ENCODE data around the gene DZIP1L.
"Not testable (repeated sequence)": the region's sequence is repeated elsewhere in the genome, so short reads cannot be mapped to it uniquely, and the experiment has no call there.

The DZIP1L gene

GRCh38 chr3:138114988-138115971, at the start of gene DZIP1L:
DZIP1L (minus strand) TSS chr3:138115608; CDS start chr3:138103971, 11,637 bp downstream.
- DNase-seq: peak; percentile 22

DNA sequence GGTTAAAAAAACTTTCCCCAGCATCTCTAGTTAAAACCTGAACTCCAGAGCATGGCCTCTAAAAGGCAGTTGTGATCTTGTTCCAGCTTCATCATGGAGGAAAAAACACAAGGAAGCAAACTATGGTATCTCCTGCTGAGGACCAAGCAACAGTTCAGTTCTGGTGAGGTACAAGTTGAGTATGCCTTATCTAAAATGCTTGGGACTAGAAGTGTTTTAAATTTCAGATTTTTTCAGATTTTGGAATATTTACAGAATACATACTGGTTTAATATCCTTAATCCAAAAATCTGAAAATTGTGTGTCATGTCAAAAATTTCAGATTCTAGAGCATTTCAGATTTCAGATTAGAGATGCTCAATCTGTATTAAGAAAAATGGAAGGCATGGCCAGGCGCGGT, 49.7 kb upstream of the DZIP1L start:
- no peak for DNase-seq

DNA sequence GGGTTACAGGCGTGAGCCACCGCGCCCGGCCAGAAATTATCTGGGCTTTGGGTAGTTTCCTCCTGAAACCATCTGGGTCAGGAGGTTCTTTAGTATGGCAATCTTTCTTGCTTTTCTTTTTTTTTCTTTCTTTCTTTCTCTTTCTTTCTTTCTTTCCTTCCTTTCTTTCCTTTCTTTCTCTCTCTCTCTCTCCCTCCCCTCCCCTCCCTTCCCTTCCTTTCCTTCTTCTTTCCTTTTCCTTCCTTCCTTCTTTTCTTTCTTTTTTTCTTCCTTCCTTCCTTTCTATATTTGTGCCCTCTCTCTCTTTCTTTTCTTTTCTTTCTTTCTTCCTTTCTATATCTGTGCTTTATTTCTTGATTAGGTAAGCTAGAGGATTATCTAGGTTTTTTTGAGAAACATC, 42.3 kb upstream of the DZIP1L start:
- DNase-seq: no peak

- no peak for DNase-seq
Observed at GRCh38 chr3:138154534-138154933, 39.1 kb upstream of the DZIP1L start.

DNA sequence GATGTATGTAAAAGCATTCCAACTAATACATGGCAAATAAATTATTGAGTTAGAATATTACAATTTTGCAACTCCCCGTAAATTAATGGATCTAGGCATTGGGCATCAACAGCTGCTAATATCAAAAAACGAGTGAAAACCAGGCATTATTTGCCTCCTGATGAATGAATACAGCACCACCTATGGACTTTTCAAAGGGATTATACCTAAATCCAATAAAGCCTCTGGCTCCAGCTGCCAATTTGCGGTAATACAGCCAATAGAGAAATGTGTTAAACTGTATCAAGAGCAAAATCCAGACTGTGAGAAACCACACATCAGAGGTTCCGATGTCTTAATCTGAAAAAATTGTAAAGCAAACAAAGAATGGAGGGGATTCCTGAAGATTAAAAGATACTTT, 33.1 kb upstream of the DZIP1L start:
- no peak for DNase-seq

DNA sequence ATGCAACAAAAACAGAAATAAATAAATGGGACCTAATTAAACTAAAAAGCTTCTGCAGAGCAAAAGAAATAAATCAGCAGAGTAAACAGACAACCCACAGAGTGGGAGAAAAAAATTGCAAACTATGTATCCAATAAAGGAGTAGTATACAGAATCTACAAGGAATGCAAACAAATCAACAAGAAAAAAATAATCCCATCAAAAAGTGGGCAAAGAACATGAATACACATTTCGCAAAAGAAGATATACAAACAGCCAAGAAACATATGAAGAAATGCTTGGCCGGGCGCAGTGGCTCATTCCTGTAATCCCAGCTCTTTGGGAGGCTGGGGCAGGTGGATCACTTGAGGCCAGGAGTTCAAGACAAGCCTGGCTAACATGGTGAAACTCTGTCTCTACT, 26.8 kb upstream of the DZIP1L start:
- DNase-seq: not testable (repeated sequence)

DNA sequence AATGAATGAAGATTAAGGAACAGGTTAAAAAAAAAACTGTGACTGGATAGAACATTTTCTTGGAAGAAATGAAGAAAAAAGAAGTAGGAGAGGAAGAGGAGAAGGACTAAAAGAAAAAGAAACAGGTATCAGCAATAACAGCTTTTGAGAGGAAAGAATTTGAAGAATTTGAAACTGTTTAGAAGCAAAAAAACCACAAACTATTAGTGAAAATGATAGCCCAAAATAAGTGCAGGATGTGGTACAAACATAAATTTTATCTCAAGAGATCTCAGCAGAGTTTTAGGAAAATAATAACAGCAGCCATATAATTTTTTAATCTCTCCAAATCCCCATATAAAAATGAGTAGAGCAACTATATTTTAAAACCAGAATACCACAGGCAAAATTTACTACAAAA, 25.5 kb upstream of the DZIP1L start:
- DNase-seq: no peak

GRCh38 chr3:138139691-138140090, 24.3 kb upstream of the DZIP1L start:
- DNase-seq: no peak

GRCh38 chr3:138137861-138138260, 22.5 kb upstream of the DZIP1L start:
- DNase-seq: no peak

- DNase-seq: no peak
Observed at GRCh38 chr3:138136201-138136600, 20.8 kb upstream of the DZIP1L start.

DNA sequence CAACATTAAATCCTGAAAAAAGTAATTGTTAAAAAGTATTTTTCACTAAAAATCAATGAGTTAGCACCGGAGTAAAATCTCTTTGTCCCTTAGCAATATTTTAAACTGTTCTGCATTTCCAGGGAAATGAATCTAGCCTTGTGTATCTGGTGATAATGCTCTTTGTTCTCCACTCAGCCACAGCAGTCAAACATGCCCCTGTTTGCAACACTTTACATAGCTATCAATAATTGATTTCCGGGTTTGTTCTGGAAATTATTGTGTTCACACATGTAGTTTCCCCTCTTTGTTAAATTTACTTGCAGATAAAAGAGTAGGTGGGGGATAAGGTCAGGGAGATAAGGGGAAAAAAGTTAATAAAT, 20.4 kb upstream of the DZIP1L start:
- DNase-seq: no peak

GRCh38 chr3:138135146-138135832, 19.9 kb upstream of the DZIP1L start:
- no peak for DNase-seq

DNA sequence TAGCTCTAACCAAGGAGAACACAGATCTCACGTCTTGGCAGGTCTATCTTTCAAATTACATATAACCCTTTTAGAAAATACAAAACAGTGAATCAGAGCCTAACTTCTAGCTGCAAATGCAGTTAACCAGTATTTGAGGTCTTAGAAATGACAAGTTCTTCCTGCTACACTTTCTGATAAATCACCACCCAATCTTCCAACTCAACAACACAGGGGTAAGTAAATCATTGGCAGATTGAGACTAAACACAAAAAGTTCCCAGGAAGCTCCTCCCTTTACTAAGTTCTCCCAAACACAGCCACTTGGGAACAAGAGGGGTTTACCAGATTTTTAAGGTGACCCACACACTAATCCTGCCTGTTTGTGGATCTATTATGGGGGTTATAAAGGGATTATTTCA, 16.8 kb upstream of the DZIP1L start, which contains the start of gene A4GNT:
TSS of gene A4GNT (minus strand) at position 152 of the 400 bp plus-strand sequence. CDS start 1,134 bp downstream, outside the sequence.
- DNase-seq: no peak

DNA sequence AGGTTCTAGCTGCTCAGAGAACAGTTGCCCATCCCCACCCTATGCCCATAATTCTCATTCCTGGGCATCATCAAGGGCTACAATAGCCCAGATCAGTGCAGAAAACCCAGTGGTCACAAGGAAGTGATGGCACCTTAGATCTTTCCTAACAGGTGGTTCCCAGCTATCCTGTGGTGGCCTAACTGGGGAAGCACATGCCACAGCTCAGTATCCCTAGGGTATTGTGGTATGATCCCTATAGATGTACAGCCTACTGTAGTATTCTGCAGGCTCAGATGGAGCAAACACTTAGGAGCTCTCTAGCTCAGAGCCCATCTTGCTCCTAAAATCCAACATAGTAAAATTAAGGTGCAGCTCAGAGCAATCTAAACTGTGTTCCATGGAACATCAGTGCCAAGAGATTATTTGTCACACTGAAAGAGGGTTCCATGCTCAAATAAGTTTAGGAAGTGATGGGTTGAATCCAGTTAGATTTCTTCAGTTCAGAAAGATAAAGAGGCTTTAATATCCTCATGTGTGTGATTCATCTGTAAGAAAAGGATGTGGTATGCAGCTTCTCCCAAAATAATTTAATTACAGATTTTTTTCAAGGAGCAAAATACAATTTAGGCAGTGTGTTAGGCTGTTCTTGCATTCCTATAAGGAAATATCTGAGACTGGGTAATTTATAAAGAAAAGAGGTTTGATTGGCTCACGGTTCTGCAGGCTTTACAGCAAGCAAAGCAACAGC, 12.4 kb upstream of the DZIP1L start:
- DNase-seq: no peak

- DNase-seq: no peak
Observed at GRCh38 chr3:138125548-138126221, 10.3 kb upstream of the DZIP1L start.

DNA sequence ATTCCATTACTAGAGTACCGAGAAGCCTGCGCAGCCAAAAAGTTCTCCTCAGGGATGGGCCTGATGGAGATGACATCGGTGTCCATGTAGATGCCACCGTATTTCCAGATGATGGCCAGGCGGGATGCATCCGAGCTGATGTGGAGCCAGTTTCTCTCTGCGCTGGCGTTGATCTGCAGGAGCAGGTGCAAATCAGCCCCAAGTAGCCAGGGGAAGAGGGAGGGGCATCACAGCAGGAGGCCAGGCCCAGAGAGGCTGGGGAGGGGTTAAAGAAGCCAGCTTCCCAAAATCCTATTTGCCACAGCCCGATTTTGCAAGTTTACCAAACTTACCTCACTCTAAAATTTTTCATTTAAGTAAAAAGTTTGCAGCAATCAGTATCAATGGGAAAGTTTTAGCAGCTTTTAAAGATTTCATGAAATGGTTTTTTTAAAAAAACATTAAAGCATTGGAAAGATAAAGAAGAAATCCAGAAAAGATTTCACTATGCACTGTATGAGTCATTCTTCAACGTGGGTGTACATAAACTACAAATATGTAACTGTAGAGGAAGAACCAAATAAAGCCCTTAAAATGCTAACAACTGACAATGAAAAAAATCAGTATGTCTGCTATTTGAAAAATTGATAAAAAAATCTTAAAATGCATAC, 9.4 kb upstream of the DZIP1L start:
- DNase-seq: no peak

DNA sequence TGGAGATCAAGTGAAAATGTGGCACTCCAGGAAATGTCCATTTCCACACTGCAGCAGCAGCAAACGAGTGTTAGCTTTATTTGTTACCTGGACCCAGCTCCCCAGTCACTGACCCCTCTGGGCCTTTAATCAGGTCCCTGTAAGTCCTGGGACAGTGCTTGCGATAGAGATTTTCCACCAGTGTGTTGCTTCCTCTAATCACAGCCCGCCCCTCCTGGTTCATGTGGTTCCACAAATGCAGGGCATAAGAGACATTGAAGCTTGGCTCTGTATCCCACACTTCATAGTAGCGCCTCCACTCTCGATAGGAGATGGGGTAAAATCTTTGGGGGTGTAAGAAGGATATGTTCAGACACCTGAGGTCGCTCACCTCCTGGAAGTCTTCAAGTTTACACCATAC, 8.8 kb upstream of the DZIP1L start:
- DNase-seq: no peak

DNA sequence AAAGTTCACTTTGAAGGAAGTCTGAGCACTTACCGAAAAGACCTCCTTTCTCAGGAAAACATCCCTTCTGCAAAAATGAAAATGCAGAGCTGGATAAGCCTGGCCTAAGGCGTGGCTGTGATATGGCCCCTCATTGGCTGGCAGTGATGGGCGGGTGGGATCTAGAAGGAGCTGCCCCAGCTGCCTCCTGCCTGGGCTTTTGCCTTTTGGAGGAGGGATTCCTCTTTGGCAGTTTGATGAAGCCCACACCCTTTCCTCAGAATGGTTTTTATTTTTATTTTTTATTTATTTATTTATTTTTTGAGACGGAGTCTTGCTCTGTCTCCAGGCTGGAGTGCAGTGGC, 4.0 kb upstream of the DZIP1L start:
- DNase-seq: no peak

- DNase-seq: peak; percentile 40
Observed at GRCh38 chr3:138118612-138119422, 3.4 kb upstream of the DZIP1L start.

GRCh38 chr3:138114431-138114918, 933 bp downstream of the DZIP1L start:
- no peak for DNase-seq

- DNase-seq: peak; percentile 18
Observed at GRCh38 chr3:138113326-138113725, 2.1 kb downstream of the DZIP1L start.

Measured in NCI-H748 treated with DMSO at 0.1 percent for 48 hours (cell line).